Subcutaneous adipose tissue (tissue), 4 donors: Measurements from ENCODE around the gene SLC19A2. TPM values are rescaled to one million over a fixed set of nuclear protein-coding genes. Genes with fewer than 3 reads are reported as not detected.

ENCODE experiments used
- total RNA-seq, 4 donors: library from RNA; depleted of rRNA; stranded (reverse); fragments of >200 nt; gene quantifications; one replicate each; pipeline ENCODE4 v1.1.0, GENCODE V29; 2016
- TF ChIP-seq, protein P1 (sequence below): fragments of 450-650 bp; IDR thresholded peaks from one replicate; pipeline ENCODE4 v1.5.1; 2016; ENCODE audit warnings: low read depth, mild to moderate bottlenecking, control low read depth, antibody characterized with exemption, moderate library complexity

Gene SLC19A2
- total RNA-seq, 4 donors from 2014 or later, result 26.2 to 79.7 (median 41.4) TPM

DNA sequence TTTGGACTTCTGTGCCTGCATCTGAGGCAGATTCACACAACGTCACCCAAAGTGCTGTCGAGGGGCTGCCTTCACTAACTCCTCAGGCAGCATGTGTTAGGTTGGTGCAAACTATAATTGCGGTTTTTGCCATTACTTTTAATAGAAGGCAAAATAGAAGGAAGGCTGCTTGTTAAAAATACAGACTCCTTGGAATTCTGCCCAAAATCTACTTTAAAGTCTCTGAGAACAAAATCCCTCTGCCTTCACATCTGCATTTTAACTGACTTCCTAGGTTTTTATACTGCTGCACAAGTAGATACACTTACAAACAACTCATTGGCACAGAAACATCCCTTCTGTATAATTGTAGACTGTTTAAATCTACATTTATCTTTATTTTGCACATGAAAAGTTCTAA lies 41.3 kb upstream of the SLC19A2 start:
- TF ChIP-seq, protein P1, sequence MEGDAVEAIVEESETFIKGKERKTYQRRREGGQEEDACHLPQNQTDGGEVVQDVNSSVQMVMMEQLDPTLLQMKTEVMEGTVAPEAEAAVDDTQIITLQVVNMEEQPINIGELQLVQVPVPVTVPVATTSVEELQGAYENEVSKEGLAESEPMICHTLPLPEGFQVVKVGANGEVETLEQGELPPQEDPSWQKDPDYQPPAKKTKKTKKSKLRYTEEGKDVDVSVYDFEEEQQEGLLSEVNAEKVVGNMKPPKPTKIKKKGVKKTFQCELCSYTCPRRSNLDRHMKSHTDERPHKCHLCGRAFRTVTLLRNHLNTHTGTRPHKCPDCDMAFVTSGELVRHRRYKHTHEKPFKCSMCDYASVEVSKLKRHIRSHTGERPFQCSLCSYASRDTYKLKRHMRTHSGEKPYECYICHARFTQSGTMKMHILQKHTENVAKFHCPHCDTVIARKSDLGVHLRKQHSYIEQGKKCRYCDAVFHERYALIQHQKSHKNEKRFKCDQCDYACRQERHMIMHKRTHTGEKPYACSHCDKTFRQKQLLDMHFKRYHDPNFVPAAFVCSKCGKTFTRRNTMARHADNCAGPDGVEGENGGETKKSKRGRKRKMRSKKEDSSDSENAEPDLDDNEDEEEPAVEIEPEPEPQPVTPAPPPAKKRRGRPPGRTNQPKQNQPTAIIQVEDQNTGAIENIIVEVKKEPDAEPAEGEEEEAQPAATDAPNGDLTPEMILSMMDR, result no peak

GRCh38 chr1:169526120-169526832 lies 40.5 kb upstream of the SLC19A2 start:
- TF ChIP-seq, protein P1, result no peak

GRCh38 chr1:169525391-169525790 lies 39.6 kb upstream of the SLC19A2 start:
- TF ChIP-seq, protein P1, result no peak

DNA sequence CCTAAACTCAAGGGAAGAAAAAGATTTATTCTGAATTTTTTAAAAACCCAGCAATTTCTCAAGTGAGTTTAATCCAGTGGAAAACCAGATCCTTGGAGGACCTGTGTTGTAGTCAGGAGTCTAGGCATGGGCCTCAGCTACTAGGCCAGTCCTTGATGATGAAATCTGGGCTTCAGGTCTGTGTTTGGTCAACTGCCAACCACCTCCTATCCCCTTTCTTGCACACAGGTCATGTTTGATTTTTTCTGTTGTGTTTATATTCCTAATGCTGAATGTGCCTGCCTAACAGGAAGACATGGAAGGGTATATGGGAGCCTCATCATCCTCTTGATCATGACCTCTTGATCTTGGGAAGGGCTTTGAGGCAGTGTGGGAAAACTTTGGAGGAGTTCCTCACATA lies 38.2 kb upstream of the SLC19A2 start:
- TF ChIP-seq, protein P1, result no peak

DNA sequence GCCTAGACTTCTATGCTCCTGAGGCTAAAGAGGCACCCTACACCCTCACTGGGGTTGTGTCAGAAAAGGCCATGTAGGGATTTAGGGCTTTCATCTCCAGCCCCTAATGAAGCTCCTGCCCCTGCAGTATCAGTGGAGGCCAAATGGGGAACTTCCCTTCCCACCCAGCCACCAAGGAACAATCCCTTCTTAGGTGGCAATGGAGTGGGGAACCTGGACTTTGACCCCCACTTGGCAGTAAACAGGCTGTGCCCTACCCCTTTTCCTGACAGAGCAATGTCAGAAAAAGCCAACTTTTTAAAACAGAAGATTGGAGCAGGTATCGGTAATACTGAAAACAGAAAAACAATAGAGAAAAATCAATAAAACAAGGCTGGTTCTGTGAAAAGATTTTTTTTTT lies 35.5 kb upstream of the SLC19A2 start:
- TF ChIP-seq, protein P1, result no peak

DNA sequence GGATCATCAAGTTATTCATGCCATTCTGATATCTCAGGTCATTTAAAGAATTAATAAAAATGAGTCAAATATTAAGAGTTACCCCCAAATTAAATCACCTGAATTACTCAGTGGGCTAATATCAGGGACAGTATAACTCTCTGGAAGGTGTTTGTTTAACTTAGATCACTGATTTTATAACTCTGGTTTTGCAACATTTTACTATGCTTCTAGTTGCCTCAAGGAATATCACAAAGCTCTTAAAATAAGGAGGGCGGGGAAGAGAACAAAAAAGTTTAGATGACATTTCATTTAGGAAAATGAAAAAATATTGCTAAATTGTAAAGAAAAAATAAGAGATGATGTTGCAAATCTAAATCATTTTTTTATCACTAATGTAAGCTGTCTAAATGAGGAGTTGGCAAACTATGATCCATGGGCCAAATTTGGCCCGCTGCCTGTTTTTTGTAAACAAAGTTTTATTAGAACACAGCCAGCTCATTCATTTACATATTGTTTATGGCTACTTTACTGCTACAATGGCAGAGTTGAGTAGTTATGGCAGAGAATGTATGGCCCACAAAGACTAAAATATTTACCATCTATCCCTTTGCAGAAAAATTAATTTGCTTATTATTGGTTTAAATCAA lies 31.9 kb upstream of the SLC19A2 start:
- TF ChIP-seq, protein P1, result no peak

DNA sequence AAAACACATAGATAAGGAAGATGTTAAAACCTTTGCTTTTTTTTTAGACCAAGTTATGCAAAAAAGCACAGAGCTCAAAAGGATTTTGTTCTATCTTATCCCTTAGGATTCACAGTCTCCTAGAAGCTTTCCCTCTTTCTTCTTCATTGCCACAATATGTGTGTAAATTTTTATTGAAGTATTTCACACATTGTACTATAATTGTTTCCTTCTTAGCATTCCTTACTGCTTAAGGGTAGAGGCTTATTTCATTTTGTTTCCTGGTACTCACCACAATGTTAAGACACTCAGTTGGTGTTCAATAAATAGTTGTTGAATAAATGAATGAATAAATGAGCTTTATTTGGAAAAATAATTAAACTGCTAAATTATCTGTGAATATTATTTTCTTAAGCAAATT lies 29.9 kb upstream of the SLC19A2 start:
- TF ChIP-seq, protein P1, result no peak
